Dermis blood vessel endothelial cell (primary cell): ENCODE data around the gene LINGO1. TPM values are rescaled to one million over a fixed set of nuclear protein-coding genes. Genes with fewer than 3 reads are reported as not detected.

Source experiments
- DNase-seq: peaks from one replicate; pipeline ENCODE4 v3.0.0; 2010
- total RNA-seq: library from RNA; depleted of rRNA; stranded (reverse); fragments of >200 nt; gene quantifications from 2 replicates; pipeline ENCODE4 v1.2.3, GENCODE V29; 2014

LINGO1 gene
- total RNA-seq, 1 donor from 2014 or later, result not detected

GRCh38 chr15:77656294-77656693, 23.6 kb upstream of the LINGO1 start:
- peak; percentile 13 for DNase-seq

GRCh38 chr15:77654975-77655374, 22.3 kb upstream of the LINGO1 start:
- DNase-seq, result peak; percentile 13

DNA sequence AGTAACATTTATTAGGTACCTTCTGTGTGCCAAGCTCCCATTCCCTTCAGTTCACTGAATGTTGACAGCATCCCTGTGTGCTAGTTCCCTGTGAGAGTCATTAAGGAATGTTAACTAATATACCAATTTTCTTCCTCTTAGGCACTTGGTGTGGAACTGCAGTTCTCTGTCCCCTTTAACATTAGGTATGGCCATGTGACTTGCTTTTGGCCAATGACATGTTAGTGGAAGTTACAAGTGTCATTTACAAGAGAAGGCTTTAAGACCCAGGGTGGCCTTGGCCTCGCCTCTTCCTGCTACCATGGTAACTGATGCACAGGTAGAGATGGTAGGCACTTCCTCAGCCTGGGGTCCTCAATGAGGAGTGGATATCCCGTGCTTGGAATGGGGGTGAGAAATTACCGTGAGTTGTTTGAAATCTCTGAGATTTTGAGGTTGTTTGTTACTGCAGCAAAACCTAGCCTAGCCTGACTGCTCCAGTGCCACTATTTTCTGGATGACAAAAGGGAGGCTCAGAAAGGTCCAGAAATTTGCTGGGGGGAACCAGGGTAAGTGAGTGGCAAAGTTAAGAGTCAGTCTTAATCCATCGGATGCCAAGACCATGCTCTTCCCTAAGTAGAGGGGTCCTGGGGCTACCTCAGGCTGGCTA, 21.2 kb upstream of the LINGO1 start:
- DNase-seq, result no peak

GRCh38 chr15:77650265-77650664, 17.6 kb upstream of the LINGO1 start:
- peak; percentile 44 for DNase-seq

DNA sequence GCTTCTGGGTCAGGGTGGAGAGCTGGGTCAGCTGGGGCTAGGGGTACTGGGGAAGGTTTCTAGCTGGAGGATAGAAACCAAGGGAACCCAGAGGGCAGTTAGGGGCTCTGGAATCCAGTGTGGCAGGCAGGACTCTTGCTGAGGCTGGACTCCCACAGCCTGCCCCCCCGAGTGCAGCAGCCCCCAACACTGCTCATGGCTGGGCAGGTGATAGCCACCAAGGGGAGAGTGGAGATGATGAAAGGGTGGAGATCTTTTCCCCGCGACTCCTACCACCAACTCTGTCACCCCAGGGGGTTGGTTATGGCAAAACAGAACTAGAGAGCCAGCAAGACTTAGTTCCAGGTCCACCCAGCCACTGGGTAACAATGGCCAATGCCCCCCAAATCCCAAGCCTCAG, 16.9 kb upstream of the LINGO1 start:
- no peak for DNase-seq

DNA sequence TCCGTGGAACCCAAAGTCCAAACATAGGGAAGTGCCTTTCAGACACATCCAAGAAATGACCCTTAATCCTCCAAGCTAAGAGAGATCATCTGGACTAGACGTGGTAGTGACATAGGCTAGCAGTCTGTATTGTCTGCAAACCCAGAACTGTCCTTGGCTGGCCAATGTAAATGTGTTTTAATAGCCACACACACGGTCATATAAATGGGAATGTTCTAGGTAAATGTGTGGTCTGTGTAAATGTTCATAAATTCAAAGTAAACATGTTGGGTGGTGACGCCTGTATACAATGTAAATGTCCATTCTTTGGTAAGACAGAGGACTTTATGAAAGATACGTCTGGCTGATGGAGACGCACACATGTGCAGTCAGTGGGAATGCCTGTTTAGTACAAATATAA, 16.3 kb upstream of the LINGO1 start:
- DNase-seq, result no peak

- no peak for DNase-seq
Measured at GRCh38 chr15:77647961-77648360, 15.2 kb upstream of the LINGO1 start.

DNA sequence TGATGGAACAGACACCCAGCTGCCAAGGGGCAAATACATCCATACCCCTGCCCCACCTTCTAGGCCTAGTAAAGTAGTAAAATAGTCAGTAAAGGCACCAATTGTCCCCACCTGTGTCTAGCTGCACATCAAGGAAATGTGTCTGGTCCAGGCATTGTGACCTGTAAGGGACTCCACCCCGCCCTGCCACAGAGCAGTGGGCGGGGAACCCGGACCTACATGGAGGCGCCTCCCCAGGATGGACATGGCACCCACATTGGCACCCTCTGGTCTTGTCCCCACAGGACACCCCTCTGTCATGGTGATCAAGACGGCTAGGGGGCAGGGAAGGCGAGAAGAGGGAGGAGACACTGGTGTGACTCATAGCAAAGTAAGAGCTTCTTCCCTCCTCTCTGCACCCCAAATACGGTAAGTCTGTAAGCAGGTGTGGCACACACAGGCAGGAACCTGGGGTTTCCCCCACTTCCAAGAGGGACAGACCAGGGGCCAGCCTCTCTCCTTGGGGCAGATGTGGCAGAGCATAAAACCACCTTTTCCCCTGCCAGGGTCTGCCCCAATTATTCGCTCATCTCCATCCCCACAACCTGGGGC, 13.5 kb upstream of the LINGO1 start:
- no peak for DNase-seq

- no peak for DNase-seq
Measured at GRCh38 chr15:77645602-77646001, 12.9 kb upstream of the LINGO1 start.

GRCh38 chr15:77644543-77645247, 12.0 kb upstream of the LINGO1 start:
- no peak for DNase-seq

GRCh38 chr15:77643764-77644163, 11.1 kb upstream of the LINGO1 start:
- DNase-seq, result no peak

DNA sequence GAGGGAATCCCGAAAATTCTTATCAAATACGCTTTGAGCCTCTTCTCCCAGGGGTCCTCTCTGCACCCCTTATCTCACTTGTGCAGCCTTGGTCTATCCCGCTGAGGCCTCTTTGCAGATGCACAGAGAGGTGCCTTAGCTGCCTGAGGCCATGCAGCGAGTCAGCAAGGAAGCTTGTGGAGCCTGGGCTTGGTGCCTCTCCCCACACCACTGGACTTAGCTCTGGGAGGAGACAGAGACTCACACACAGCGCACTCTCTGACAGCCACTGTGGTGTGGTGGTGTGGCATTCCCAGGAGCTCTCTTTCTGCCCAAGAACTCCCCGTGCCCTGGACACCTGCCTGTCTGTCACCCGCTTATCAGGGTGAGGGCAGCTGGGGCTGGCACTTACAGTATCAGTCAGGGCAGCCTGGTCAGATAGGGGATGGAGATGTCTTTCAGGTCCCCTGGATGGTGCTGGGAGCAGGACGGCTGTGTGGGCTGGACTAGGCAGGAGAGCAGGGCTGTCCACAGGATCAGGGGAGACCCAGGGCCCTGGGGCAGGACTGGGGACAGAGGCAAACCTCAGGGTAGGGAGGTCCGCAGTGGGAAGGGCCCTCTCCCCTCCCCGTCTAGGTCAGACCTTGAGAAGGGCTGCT, 10.2 kb upstream of the LINGO1 start:
- DNase-seq, result no peak

GRCh38 chr15:77641999-77642398, 9.3 kb upstream of the LINGO1 start:
- no peak for DNase-seq

DNA sequence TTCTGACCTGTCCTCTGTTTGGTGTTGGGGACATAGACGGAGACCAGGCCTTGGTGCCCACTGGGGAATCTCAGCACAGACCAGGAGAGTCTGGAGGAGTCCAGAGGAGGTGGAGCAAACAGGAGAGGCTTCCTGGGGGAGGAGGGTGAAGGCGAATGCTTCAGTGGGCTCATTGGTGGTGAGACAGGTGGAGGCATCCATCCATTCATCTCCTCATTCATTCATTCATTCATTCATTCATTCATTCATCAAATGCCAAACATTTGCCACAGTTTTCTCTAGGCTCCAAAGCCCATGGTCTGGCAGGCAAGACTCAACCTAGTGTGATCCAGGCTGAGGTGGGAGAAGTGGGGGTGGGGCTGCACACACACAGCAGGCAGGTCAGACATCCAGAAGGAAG, 7.9 kb upstream of the LINGO1 start:
- DNase-seq, result no peak

- no peak for DNase-seq
Measured at GRCh38 chr15:77639431-77639830, 6.7 kb upstream of the LINGO1 start.

DNA sequence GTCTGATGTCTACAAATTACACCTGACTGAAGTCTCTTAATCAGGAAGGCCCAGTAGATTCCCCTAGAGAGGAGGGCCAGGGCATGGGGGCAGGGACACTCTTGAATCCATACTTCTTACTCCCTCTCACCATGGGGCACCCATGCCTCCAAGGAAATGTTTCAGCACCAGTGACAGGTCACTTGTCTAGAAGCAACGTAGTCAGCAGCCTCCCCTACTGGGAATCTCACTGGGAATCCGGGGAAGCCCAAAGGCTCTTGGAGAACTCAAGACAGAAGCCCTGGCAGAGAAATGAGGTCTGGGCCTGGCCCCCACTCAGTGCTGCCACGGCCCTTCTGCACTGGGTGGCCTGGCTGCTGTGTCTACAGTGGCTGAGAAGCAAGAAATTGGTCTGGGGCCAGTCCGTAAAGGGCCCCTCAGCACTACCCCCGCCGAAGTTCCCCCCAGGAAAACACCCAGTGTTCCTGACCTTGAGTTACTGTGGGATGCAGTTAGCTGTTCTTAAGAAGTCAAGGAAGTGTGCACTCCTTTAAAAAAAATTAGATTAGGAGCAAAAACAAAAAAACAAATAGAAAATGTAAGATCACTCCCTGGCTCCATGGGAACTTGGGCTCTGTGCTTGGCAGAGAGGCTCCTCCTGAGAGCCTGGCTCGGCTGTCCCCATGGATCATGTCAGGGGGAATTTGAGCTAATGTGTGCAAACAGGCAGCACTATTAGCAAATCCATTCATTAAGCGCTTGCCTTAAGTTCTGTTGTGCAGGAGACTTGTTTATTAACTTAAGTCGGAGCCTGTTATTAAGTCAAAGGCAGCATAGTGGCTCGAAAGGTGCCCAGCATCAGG, 5.4 kb upstream of the LINGO1 start:
- DNase-seq, result no peak

- no peak for DNase-seq
Measured at GRCh38 chr15:77636209-77636608, 3.5 kb upstream of the LINGO1 start.

DNA sequence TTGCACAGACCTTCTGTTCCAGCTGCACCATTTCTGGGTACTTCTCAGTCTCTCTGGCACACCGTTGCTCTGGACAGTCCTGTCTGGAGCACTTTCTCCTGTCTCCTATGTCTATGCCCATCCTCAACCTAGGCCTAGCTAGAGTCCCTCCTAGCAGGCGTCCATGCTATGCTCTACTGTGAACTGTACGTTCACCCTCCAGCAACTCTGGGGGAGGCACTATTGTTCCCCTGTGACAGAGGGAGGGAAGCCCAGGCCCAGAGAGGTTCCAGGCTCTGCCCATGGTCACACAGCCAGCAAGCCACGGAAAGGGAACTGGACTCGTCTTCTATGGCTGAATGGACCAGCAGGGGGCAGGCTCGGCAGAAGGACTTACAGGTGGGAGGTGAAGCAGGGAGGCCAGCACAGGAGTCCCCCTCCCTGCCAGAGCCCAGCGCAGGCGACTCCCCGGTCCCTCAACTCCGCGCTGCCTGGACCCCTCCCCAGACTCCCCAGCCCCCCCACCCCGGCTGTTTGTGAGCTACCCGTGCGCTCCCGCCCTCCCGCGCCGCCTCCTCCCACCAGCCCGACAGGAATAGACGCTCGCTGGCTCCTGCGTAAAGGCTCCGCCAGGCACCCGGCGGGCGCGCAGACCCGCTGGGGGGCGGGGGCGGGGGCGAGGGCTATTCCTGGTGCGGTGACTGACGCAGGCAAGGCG, 1.7 kb upstream of the LINGO1 start:
- peak; percentile 79 for DNase-seq

GRCh38 chr15:77633913-77634265, 1.2 kb upstream of the LINGO1 start:
- DNase-seq, result no peak

GRCh38 chr15:77633134-77633912, 611 bp upstream of the LINGO1 start:
- peak; percentile 90 for DNase-seq
